ENCODE results near the gene EFTUD2. TPM values are rescaled to one million over a fixed set of nuclear protein-coding genes. Genes with fewer than 3 reads are reported as not detected.
A peak's percentile ranks its signal among the peaks of the same experiment; 100 is the strongest.

The EFTUD2 gene
- total RNA-seq, 4 donors from 2014 or later, result 37.4 to 136 (median 65.4) TPM

GRCh38 chr17:44807817-44808155, 91.5 kb downstream of the EFTUD2 start:
- WGBS, 2 donors (ENCODE audit: low coverage in 1 of 2), result 49 to 56% methylated on average over 1 to 3 of the region's 3 CpGs
- Histone ChIP-seq H3K36me3 (no peaks in the 10 kb centered on the region), H3K27me3 (peaks cover 6% of the 10 kb centered on the region), H3K4me3 (no peak overlapping the region), H3K4me1 (peaks cover 0 to 26% (median 3%) of the 10 kb centered on the region in 4 donors), H3K9me3 (no peaks in the 10 kb centered on the region), H3K27ac (peak overlapping the region; percentile 60 to 85 (median 76))
- in situ Hi-C loops (cut with MboI; ENCODE audit: low pct_ligation_motif_present in 1 of 4, low pct_unique_long_range_greater_than_20kb in 1 of 4, low sequenced_read_pairs in 3 of 4), result no loop called here
- TF ChIP-seq, protein P1, sequence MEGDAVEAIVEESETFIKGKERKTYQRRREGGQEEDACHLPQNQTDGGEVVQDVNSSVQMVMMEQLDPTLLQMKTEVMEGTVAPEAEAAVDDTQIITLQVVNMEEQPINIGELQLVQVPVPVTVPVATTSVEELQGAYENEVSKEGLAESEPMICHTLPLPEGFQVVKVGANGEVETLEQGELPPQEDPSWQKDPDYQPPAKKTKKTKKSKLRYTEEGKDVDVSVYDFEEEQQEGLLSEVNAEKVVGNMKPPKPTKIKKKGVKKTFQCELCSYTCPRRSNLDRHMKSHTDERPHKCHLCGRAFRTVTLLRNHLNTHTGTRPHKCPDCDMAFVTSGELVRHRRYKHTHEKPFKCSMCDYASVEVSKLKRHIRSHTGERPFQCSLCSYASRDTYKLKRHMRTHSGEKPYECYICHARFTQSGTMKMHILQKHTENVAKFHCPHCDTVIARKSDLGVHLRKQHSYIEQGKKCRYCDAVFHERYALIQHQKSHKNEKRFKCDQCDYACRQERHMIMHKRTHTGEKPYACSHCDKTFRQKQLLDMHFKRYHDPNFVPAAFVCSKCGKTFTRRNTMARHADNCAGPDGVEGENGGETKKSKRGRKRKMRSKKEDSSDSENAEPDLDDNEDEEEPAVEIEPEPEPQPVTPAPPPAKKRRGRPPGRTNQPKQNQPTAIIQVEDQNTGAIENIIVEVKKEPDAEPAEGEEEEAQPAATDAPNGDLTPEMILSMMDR (IDR thresholded peaks at IDR 0.05), result no peak
- TF ChIP-seq POLR2AphosphoS5 (IDR thresholded peaks at IDR 0.05) (no peak), POLR2A (IDR thresholded peaks at IDR 0.05) (no peak), EP300 (IDR thresholded peaks at IDR 0.05; ENCODE audit: low read depth) (no peak)
- no peak for DNase-seq
- intact Hi-C loops (cut with DNase I; ENCODE audit: low total_unique reads), result no loop called here

DNA sequence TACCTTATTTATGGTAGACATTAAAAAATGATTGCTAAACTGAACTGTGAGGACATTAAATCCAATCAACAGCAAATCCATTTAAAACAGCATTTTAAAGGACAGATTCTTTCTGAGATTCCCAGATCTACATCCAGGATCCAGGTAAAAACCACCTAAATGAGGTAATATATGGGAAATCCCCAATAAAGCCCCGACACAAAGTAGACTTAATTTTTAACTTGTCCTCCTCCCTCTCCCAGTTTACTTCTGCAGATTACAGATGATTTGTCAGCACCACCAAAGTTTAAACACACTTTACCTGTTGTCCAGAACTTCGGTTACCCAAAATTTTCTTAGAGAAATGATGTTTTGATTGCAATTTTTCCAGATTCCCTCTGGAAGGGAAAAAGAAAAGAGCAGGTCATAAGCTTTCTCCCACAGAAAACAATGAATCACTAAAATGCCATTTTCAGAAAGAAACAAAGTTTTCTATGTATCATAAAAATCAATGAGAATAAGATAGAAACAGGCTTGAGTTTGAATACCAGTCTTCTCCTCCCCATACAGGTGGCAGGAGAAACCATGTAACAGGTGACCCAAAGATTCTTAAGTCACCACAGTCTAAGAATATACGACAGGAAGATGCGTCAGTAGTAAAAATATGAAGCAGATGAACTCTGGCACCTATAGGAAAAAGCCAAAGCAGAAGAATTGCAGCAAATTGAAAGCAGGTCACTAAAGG, 92.0 kb downstream of the EFTUD2 start:
- no peaks in the 10 kb centered on the region for H3K9me3 ChIP-seq
- peaks cover 0 to 27% (median 4%) of the 10 kb centered on the region in 4 donors for H3K4me1 ChIP-seq
- TF ChIP-seq POLR2AphosphoS5 (IDR thresholded peaks at IDR 0.05) (no peak), EP300 (IDR thresholded peaks at IDR 0.05; ENCODE audit: low read depth) (no peak), POLR2A (IDR thresholded peaks at IDR 0.05) (no peak)
- TF ChIP-seq, protein P1 (IDR thresholded peaks at IDR 0.05), result no peak
- DNase-seq, result no peak
- H3K27ac ChIP-seq, result peak overlapping the region; percentile 60 to 85 (median 76)
- 33 to 51% methylated on average over 3 to 4 of the region's 4 CpGs for WGBS, 2 donors (ENCODE audit: low coverage in 1 of 2)
- H3K36me3 ChIP-seq, result no peaks in the 10 kb centered on the region
- intact Hi-C loops (cut with DNase I; ENCODE audit: low total_unique reads) (no loop called here), in situ Hi-C loops (cut with MboI; ENCODE audit: low pct_ligation_motif_present in 1 of 4, low pct_unique_long_range_greater_than_20kb in 1 of 4, low sequenced_read_pairs in 3 of 4) (no loop called here)
- H3K4me3 ChIP-seq, result no peak overlapping the region
- H3K27me3 ChIP-seq, result peaks cover 6% of the 10 kb centered on the region

GRCh38 chr17:44804302-44805089, 94.7 kb downstream of the EFTUD2 start:
- peaks cover 0 to 27% (median 2%) of the 10 kb centered on the region in 4 donors for H3K4me1 ChIP-seq
- in situ Hi-C loops (cut with MboI; ENCODE audit: low pct_ligation_motif_present in 1 of 4, low pct_unique_long_range_greater_than_20kb in 1 of 4, low sequenced_read_pairs in 3 of 4) (no loop called here), intact Hi-C loops (cut with DNase I; ENCODE audit: low total_unique reads) (no loop called here)
- H3K36me3 ChIP-seq, result no peaks in the 10 kb centered on the region
- no peak overlapping the region for H3K4me3 ChIP-seq
- peak; percentile 45 for DNase-seq
- no peaks in the 10 kb centered on the region for H3K9me3 ChIP-seq
- TF ChIP-seq POLR2A (IDR thresholded peaks at IDR 0.05), result no peak
- TF ChIP-seq, protein P1 (IDR thresholded peaks at IDR 0.05), result no peak
- peak; percentile 72 for TF ChIP-seq EP300 (IDR thresholded peaks at IDR 0.05; ENCODE audit: low read depth)
- peak; percentile 71 to 77 (median 74) for TF ChIP-seq POLR2AphosphoS5 (IDR thresholded peaks at IDR 0.05)
- WGBS, 2 donors (ENCODE audit: low coverage in 1 of 2), result 77% methylated on average over 8 of the region's 10 CpGs; no CpG with 5 or more reads in 1 of the 2 donors
- peak overlapping the region; percentile 67 to 85 (median 78) for H3K27ac ChIP-seq
- H3K27me3 ChIP-seq, result peaks cover 6% of the 10 kb centered on the region

- no peaks in the 10 kb centered on the region for H3K36me3 ChIP-seq
- no peak for TF ChIP-seq POLR2A (IDR thresholded peaks at IDR 0.05)
- no peak for TF ChIP-seq POLR2AphosphoS5 (IDR thresholded peaks at IDR 0.05)
- TF ChIP-seq, protein P1 (IDR thresholded peaks at IDR 0.05), result no peak
- TF ChIP-seq EP300 (IDR thresholded peaks at IDR 0.05; ENCODE audit: low read depth), result no peak
- peaks cover 0 to 29% (median 2%) of the 10 kb centered on the region in 4 donors for H3K4me1 ChIP-seq
- no peak for DNase-seq
- WGBS, 2 donors (ENCODE audit: low coverage in 1 of 2), result 81 to 93% methylated on average over 5 of the region's 5 CpGs
- peaks cover 4% of the 10 kb centered on the region for H3K27me3 ChIP-seq
- H3K4me3 ChIP-seq, result no peak overlapping the region
- in situ Hi-C loops (cut with MboI; ENCODE audit: low pct_ligation_motif_present in 1 of 4, low pct_unique_long_range_greater_than_20kb in 1 of 4, low sequenced_read_pairs in 3 of 4), result no loop called here
- H3K9me3 ChIP-seq, result no peaks in the 10 kb centered on the region
- peak overlapping the region; percentile 67 to 85 (median 78) for H3K27ac ChIP-seq
- intact Hi-C loops (cut with DNase I; ENCODE audit: low total_unique reads), result no loop called here
Measured at GRCh38 chr17:44801880-44802279, 97.4 kb downstream of the EFTUD2 start.
